Progenitor cell of endocrine pancreas (in vitro differentiated cells): ENCODE data around the gene TMEM147. TPM values are rescaled to one million over a fixed set of nuclear protein-coding genes. Genes with fewer than 3 reads are reported as not detected.

Experiments
- DNase-seq: peaks from one replicate; pipeline ENCODE4 v3.0.0; 2021; ENCODE audit warnings: low spot score; ENCODE audit not compliant: unreplicated experiment
- H3K27ac Mint-ChIP-seq: 2 replicates; pipeline ENCODE4 v1.8.0; 2021; ENCODE audit warnings: mild to moderate bottlenecking, moderate library complexity, mixed read lengths
- H3K27me3 Mint-ChIP-seq: 2 replicates; pipeline ENCODE4 v1.8.0; 2021; ENCODE audit warnings: mixed read lengths
- H3K36me3 Mint-ChIP-seq: 2 replicates; pipeline ENCODE4 v1.8.0; 2022; ENCODE audit warnings: mixed read lengths; ENCODE audit not compliant: insufficient read depth
- H3K4me1 Mint-ChIP-seq: 2 replicates; pipeline ENCODE4 v1.8.0; 2021; ENCODE audit warnings: low read depth, mixed read lengths
- H3K4me3 Mint-ChIP-seq: 2 replicates; pipeline ENCODE4 v1.8.0; 2021; ENCODE audit warnings: low read depth, mild to moderate bottlenecking, moderate library complexity, mixed read lengths
- H3K9me3 Mint-ChIP-seq: 2 replicates; pipeline ENCODE4 v1.8.0; 2021; ENCODE audit warnings: low read depth, mixed read lengths
- CTCF ChIP-seq: fragments of 200-600 bp; sonication (generic); IDR thresholded peaks from one replicate; pipeline ENCODE4 v1.5.0; 2021; ENCODE audit warnings: antibody characterized with exemption, mild to moderate bottlenecking; ENCODE audit not compliant: unreplicated experiment
- total RNA-seq: library from RNA; stranded (reverse); gene quantifications from 2 replicates; pipeline ENCODE4 v1.2.1, GENCODE V29; 2021

TMEM147 gene
- total RNA-seq, 1 donor from 2014 or later, result 95.2 TPM

DNA sequence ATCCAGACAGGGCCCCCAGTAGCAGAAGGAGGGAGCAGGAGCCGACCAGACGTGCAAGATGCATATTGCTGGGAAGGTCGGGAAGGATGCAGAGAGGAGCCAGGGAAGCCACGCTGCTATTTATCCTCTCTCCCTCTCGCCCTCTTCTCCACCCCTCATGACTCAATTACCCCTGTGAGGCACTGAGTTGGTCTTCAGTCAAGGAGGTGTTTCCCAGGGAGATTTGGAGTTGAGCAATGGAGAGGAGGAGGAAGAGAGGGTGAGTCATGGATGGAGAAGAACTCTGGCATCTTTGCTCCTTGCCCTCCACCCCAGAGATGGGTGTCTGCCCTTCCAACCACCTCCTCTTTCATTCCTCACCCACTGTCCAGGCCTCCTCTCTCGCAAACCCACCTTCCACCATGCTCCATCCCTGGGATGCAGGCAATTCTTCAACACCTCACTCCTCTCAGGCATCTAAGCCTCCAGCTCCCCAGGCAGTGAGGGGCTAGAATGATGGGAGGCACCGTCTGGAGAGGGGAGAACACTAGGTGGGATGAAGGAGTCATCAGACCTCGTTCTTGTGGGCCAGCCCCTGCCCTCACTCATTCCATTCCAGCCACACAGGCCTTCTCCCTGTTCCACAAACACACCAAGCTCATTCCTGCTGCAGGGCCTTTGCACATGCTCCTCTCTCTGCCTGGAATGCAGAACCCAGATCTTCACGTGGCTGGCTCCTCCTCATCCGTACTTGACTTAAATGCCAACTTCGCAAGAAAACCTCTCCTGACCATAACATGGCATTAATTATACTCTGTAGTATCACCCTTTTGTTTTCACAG lies 17.0 kb upstream of the TMEM147 start, which contains the start of gene SBSN:
Gene SBSN, minus strand, starts transcription at position 94 of the 821 bp plus-strand sequence. Its CDS starts 30 bp downstream, at position 64.
- no peak for DNase-seq
- no peak for TF ChIP-seq CTCF
- Mint-ChIP-seq H3K36me3 (no peaks in the 10 kb centered on the region), H3K4me3 (no peak within 1 kb of the TSS), H3K4me1 (peaks cover 12% of the 10 kb centered on the region), H3K27ac (no peak within 1 kb of the TSS), H3K9me3 (no peaks in the 10 kb centered on the region), H3K27me3 (peaks cover 47% of the 10 kb centered on the region)

GRCh38 chr19:35529241-35530218 lies 15.9 kb upstream of the TMEM147 start:
- Mint-ChIP-seq H3K36me3 (no peaks in the 10 kb centered on the region), H3K4me1 (peaks cover 7% of the 10 kb centered on the region), H3K9me3 (no peaks in the 10 kb centered on the region), H3K27ac (no peak overlapping the region), H3K4me3 (no peak overlapping the region), H3K27me3 (peaks cover 42% of the 10 kb centered on the region)
- DNase-seq, result no peak
- TF ChIP-seq CTCF, result no peak

DNA sequence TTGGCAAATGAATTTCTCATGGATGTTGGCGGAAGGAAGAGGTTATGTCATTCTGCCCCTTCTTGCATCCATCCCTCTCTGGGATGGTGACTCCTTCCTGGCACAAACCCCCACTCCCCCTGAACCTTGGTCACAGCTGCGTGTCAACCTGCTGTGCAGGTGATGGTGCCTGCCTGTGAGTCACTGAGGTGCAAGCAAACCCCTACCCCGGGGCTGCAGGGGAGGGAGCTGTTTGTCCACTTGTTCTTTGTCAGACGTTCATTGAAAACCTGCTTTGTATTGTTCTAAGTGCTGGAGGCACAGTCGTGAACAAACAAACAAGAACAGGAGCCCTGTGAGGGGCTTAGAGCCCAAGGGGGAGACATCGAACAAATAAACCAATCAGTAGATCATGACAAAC lies 14.1 kb upstream of the TMEM147 start:
- no peak for DNase-seq
- peaks cover 7% of the 10 kb centered on the region for H3K4me1 Mint-ChIP-seq

DNA sequence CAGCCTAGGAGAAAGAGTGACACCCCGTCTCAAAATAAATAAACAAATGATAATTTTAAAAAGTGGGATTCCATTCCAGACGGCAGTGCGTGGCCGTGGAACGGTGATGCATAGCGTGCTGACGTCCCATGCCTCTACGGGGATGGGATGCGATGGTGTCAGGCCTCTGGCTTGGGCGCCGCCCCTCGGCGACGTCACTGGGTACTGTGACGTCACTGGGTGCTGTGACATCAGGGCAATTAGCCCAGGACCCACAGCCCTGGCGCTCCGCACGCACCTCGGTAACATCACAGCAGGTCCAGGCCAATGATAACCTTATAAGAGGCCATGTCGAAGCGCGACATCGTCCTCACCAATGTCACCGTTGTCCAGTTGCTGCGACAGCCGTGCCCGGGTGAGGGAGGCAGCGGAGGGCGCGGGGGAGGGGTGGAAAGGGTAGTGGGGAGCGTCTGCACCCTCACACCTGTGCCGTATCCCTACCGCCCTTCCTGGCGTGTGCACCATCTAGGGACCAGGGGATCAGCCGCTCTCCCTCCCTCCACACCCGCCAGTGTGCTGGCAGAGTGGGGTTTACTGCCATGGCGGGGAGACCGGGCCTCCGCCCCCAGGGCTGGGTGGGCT lies 12.1 kb upstream of the TMEM147 start, which contains the start of gene GAPDHS:
Gene GAPDHS, plus strand, starts transcription at position 256 of the 621 bp plus-strand sequence. Its CDS starts 72 bp downstream, at position 328.
- Mint-ChIP-seq H3K27me3 (peaks cover 24% of the 10 kb centered on the region), H3K9me3 (no peaks in the 10 kb centered on the region), H3K4me1 (peaks cover 7% of the 10 kb centered on the region), H3K27ac (no peak within 1 kb of the TSS), H3K36me3 (no peaks in the 10 kb centered on the region), H3K4me3 (no peak within 1 kb of the TSS)
- DNase-seq, result no peak
- no peak for TF ChIP-seq CTCF

More for the DNA sequence above, 14.1 kb upstream of the TMEM147 start:
- H3K36me3 Mint-ChIP-seq, result no peaks in the 10 kb centered on the region
- peak overlapping the region; percentile 90 for H3K27ac Mint-ChIP-seq
- H3K27me3 Mint-ChIP-seq, result peaks cover 33% of the 10 kb centered on the region
- no peak for TF ChIP-seq CTCF
- no peaks in the 10 kb centered on the region for H3K9me3 Mint-ChIP-seq
- no peak overlapping the region for H3K4me3 Mint-ChIP-seq
